T follicular helper cell (primary cell): Measurements from ENCODE around the gene ARID5A.
"Not testable (repeated sequence)": the region's sequence is repeated elsewhere in the genome, so short reads cannot be mapped to it uniquely, and the experiment has no call there.

Experiments
- DNase-seq: peaks from one replicate; pipeline ENCODE4 v3.0.0-alpha.2; 2020; ENCODE audit warnings: low read depth
- total RNA-seq, 2 experiments: gene quantifications; one replicate each; lab custom pipeline; 2026; lab: John Stamatoyannopoulos, UW

ARID5A gene, protein sequence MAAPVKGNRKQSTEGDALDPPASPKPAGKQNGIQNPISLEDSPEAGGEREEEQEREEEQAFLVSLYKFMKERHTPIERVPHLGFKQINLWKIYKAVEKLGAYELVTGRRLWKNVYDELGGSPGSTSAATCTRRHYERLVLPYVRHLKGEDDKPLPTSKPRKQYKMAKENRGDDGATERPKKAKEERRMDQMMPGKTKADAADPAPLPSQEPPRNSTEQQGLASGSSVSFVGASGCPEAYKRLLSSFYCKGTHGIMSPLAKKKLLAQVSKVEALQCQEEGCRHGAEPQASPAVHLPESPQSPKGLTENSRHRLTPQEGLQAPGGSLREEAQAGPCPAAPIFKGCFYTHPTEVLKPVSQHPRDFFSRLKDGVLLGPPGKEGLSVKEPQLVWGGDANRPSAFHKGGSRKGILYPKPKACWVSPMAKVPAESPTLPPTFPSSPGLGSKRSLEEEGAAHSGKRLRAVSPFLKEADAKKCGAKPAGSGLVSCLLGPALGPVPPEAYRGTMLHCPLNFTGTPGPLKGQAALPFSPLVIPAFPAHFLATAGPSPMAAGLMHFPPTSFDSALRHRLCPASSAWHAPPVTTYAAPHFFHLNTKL
- 129 to 178 reads per million in 2 experiments for total RNA-seq

DNA sequence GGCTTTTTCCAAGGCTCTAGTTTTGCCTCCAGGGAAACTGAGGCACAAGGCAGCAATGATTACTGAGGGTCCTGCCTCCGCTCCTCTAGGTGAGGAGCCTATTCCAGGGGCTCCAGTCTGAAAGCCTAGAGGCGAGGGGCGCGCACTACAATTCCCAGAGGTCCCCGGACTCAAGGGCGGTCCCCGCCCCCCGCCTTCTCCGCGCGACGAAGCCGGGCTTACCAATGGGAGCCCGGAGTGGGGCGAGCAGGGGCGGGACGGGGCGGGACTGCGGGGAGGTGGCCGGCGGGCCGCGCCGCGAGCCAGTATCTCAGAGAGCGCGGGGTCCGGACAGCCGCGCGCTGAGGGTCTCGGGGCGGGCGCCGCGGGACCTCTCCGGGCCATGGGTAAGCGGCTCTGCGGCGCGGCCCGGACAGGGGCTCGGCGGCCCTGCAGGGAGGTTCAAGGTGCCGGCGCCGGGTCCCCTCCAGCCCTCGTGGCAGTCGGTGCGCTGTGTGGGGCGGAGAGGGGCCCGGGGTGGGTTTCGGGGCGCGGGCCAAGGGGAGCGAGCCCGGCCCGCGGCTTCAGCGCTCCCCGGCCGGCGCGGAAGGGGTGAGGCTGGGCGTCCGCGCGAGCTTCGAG is at the start of gene ARID5A:
TSS of gene ARID5A (plus strand) at position 308 of the 621 bp plus-strand sequence. CDS start at position 383, 75 bp downstream.
- DNase-seq: peak; percentile 91

DNA sequence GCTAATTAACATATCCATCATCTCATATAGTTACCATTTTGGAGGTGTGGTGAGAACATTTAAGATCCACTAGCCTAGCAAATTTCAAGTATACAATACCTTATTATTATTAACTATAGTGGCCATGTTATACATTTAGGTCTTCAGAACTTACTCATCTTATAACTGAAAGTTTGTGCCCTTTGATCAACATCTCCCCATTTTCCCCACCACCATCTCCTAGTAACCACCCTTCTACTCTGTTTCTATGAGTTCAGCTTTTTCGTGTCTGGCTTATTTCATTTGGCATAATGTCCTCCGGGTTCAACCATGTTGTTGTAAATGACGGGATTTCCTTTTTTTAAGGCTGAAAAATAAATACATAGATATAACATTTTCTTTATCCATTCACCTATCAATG is 47.3 kb upstream of the ARID5A start:
- no peak for DNase-seq

DNA sequence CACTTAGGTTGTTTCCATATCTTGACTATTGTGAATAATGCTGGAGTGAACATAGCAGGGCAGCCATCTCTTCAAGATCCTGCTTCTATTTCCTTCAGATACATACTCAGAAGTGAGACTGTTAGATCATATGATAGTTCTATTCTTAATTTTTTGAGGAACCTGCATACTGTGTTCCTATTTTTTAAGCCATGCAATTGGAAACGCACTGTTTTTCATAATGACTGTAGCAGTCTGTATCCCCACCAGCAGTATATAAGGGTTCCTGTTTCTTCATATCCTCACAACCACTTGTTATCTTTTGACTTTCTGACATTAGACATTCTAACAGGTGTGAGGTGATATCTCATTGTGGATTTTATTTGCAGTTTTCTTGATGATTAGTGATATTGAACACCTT is 46.9 kb upstream of the ARID5A start:
- no peak for DNase-seq

DNA sequence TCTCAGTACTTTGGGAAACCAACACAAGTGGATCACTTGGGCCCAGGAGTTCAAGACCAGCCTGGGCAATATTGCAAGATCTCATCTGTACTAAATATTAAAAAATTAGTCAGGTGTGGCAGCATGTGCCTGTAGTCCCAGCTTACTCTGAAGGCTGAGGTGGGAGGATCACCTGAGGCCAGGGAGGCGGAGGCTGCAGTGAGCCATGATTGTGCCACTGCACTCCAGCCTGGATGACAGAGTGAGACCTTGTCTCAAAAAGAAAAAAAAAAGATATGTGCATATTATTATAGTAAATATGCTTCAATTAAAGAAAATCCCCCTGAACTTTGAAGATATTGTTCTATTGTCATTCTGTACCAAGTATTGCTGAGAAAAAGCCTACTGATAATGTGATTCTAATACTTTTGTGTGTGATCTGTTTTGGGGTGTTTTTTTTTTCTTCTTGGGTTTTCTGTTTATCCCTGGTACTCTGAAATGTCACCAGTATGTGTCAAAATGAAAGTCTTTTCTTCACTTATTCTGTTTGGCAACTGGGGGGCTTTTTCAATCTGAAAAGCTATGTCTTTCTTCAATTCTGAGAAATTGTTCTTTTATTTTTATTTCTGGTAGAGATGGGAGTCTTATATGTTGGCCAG is 44.6 kb upstream of the ARID5A start:
- DNase-seq: no peak

DNA sequence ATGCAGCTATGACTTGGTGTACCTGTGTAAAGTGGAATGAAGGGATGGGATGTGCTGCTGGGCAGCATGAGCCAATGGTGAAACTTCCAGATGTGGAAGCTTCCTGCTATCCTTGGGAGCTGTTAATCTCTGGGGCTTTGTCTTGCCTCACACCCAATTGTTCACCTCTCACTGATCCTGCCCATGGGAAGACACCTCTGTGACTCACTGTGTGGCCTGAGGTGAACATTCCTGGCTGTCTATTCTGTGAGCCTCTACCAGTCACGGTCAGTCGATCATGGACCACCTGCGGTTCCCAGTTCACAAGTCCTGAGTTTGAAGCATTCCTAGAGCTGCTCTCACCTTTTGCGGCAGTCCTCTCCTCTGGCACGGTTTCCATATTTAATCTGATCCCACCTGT is 43.5 kb upstream of the ARID5A start:
- DNase-seq: no peak

DNA sequence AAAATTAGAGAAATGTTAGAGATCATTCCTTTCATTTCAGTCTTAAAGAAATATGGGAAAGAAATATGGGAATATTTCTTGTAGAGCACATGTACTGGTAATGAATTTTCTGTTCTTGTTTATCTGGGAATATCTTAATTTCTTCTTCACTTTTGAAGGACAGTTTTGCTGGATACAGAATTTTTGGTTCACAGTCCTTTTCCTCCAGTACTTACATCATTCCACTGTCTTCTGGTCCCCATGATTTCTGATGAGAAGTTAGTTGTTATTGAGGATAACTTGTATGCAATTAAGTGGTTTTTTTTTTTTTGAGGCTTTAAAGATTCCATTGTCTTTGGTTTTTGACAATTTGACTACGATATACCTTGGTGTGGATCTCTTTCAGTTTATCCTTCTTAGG is 42.4 kb upstream of the ARID5A start:
- DNase-seq: no peak

DNA sequence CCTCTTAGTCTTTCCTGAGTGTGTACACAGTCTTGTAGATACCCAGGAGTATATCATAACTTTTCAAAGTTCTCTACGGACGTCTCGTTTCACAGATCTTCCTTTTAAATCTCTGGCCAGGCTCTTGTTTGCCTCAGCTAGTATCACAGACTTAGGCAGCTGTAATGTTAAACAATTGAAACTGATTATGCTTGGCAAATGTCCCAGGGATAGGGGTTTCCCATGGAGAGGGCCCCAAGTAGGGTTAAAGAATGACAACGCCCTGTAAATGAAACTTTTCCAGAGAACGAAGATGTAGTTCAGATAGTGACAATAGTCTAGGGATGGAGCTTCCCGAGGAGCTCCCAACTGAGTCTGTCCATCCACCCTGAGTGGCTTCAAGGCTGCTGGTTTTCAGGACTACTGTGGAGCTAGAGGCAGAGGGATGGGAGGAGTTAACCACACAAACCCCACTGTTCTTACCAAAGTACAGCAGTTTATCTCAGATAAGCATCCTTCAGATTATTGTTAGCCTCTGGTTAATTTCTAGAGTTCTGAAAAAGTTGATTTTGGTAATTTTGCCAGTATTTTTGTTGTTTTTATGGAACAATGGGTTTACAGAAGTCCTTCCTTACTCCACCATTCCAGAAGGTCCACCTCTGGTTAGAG is 40.4 kb upstream of the ARID5A start:
- no peak for DNase-seq

DNA sequence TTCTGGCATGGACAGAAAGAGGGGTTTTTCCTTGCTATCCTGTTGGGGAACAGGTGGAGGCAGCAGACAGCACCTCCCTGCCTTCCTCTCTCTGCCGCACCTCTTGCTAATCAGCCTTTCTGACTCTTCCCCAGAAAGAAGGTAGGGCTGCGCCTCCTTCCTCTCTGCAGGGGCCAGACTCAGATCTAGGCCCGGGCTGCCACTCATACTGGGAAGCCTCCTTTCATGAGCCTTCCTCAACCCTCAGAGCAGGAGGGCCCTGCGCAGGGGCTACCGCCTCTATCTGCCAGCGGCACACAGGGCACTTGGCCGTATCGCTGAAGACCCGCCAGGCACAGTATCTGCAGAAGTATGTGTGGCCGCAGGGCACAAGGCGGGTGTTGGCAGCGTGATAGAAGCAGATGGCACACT is 38.5 kb upstream of the ARID5A start:
- no peak for DNase-seq

DNA sequence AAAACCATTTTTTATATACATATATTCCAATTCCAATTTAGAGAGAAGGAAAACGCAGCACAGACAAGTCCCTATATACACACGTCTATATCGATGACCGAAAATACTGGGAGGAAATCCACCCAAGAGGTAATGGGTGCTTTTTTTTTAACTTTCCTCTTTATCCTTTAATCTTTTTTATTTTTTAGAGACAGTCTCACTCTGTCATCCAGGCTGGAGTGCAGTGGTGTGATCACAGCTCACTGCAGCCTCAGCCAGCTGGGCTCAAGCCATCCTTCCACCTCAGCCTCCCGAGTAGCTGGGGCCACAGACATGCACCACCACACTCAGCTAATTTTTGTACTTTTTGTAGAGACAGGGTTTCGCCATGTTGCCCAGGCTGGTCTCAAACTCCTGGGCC is 37.9 kb upstream of the ARID5A start:
- DNase-seq: not testable (repeated sequence)

DNA sequence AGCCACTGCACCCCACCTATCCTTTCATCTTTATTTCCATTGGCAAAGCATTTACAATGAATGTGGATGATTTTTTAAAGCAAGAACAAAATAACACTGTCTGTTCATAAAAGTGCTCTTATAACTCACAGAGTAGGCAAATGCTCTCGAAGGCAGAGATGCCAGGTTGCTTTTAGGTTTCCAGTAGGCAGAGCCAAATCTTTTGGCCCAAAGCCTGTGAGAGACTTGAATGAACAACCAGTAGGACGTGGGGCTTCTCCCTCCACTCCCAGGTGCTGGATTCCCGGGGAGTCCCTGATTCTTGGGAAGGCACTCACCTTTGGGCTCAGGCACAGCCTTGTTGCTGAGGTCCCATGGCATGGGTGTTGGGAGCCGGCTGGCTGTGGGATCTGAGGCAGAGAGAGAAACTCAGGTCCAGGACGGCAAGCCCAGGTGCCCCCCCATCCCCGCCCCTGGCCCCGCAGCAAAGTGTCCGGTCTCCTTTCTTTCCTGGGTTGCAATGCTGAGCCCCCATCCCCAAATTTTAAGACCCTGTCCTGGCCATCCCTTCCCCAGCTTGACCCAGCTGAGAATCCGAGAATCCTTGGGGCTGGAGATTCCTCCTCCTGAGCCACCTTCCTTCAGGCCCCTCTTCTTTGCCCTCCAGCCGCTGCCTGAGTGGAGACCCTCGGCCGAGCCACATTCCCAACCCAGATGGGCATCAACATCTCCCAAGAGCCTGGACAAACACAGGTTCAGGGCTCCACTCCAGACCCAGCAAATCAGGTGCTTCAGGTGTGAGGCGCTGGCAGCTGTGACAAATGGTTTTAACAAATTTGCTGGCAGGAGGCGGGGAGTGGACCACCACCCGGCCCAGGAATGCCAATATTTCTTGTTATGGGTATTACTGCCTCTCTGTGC is 37.2 kb upstream of the ARID5A start:
- no peak for DNase-seq

DNA sequence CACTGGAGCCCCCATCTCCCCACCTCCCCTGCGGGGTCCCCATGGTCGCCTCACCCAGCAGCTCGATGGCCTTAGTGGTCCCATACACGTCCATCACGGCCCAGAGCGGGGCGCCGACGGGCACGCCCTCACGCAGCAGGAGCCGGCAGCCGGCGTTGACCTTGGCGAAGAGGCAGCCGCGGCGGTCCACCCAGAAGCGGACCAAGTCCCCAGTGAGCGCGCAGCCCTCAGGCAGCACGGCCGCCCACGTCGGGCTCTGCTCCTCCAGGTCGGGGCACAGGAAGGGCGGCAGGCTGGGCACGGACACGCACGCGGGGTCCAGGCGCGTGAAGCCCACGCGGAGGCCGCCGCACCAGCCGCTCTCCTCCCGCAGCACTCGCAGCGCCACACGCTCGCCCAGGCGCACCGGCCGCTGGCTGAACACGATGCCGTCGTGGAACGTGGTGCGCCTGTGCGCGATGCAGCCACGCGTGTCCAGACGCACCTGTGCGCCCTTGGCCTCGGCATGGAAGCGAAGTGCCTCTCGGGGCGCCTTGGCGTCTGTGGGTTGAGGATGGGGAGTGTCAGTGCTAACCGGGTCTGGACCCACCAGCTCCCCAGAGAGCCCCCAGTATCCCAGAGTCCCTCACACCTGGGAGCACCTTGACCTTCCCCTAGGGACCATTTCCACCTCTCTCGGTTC is 36.0 kb upstream of the ARID5A start:
- no peak for DNase-seq

DNA sequence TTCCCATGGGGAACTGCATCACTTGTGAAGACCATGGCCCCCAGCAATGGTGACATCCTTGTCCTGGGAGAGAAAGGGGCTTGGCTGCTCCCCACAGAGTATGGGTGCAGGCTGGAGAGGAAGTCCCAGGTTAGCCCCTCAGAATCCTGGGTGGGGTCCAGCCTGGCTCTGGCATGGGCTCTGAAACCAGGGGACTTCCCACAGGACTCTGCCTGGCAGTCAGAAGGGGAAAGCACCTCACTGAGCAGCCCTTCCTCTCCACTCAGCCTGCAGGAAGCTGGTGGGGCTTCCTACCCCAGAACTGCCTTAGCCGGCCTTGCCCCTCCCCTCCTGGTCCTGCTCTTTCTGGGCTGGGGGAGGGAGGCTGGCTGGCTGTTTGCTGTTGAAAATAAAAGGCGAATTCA is 35.1 kb upstream of the ARID5A start:
- no peak for DNase-seq

DNA sequence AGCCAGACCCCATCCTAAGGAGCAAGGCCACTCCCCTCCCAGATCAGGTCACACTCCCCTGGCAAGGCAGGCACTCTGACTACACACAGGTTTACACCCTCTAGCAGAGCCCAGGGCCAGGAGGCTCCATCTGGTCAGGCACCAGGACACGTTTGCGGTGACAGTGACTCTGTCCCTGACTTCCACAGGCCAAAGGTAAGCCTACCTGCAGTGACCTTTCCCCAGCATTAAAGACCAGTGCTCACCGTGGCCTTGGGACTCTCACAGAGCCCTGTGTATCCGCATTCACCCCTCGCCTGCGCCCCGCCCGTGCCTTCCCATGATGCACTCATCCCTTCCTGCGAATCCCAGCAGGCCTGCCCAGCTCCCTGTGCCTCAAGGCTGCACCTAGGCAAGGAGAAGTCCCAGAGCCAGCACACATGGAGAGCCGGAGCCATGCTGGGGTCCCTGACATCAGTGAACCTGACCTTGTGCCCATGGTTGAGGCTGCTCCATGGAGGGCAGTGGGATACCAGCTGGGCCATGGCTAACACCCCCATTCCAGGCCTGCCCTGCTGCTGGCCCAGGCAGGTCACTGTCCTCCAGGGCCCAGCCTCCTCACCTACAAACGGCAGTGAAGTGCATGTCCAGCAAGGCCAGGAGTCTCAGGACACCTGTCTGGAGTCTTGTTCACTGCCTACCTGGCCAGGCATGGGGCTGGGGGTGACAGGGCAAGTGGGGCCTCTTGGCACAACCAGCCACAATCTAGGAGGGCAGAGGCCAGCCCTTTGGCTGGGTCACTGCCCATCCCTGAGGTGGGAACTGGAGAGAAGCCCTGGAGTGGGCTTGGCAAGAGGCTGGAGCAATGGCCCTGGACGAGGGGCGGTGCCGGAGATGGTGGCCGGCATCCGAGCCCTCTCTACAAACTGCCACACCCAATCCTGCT is 34.4 kb upstream of the ARID5A start:
- no peak for DNase-seq

DNA sequence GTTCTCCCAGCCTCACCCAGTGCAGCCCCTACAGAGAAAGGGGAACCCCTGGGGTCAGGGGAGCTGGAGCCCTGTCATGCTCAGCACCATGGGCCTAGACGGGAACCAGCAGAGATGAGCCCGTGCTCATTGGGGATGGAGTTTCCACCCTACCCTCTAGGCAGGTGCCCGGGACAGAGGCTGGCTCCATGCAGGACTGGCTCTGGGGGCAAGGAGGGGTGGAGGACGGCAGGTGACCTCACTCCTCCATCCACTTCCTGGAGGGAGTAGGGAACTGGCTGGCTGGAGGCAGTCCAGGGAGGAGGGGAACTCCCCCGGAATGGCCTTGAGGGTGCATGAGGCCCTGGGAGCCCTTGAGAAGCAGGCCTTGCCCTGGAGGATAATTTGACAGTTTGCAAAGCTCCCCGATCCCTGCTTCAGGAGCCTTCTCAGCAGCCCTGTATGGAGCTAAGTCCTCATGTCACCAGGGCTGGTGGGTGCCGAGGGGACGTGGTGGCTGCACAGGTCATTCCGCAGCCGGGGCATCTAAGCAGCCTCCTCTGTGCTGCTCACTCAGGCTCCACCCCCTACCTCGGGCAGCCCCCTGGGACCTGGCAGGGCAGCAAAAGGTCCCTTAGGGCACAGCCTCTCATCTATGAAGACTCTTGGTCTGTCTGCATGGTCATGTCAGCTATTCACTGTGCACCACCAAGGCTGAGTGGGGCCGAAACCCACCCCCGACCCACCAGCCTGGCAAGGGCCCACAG is 33.5 kb upstream of the ARID5A start:
- DNase-seq: no peak

DNA sequence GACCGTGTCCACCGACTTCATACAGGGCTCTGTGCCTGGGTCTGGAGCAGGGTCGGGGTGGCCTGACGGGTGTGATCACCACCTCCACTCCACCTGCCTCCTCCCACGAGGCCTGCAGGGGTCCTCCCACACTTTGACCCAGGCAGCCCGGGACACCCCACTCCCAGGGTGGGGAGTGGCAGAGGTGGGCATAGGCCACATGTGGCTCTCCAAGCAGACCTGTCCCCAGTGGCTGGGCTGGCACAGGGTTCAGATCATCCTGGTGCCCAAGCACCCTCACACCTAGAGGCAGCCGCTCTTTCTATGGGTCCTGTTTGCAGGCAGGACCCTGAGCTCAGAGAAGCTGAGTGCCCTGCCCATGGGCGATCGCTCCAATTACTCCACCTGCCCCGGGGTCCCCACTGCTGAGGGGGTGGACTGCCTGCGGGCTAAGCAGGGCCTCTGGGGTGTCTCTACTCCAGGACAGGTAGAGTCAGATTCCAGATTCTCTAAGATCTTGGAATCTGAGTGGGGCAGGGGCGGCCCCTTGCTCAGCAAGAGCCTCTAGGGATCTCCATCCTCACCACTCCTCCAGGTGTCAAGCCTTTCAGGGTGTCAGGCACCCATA is 32.8 kb upstream of the ARID5A start:
- DNase-seq: no peak

DNA sequence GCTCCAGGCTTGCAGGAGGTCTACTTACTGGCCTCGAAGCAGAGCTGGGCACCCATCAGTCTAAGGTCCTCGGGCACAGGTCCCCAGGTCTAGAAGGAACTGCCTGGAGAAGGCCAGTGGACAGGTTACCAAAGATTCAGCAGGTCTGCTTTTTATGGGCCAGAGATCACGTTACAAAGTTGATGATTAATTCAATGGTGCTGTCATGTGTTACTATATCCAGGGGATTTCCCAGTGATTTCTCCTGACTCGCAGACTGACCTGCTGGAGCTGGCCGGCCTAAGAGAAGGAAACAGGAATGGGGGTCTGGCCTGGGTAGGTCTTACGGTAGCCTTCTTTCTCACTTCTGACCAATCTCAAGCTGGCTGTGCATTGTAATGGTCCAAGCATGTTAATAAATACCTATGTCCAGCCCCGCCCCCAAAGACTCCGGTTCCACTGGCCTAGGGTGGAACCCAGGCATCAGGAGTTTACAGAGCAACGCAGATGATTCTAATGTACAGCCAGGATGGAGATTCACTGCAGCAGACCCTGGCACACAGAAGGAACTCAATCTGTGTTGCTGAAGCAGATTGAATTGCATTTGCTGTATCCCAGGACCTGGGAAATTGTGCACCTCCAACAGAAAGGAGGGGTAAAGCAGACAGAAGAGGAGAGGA is 31.2 kb upstream of the ARID5A start, which contains the start of gene NEURL3:
TSS of gene NEURL3 (minus strand) at position 127 of the 659 bp plus-strand sequence. CDS start at position 56, 71 bp downstream.
- DNase-seq: no peak
